ENCODE results near the gene NRP2. TPM values are rescaled to one million over a fixed set of nuclear protein-coding genes. Genes with fewer than 3 reads are reported as not detected.

NRP2 gene
- total RNA-seq, 1 donor from 2014 or later, result 90.3 TPM

GRCh38 chr2:205731583-205731981 lies 49.3 kb downstream of the NRP2 start:
- H3K36me3 Mint-ChIP-seq (ENCODE audit: low read depth), result peaks cover 30% of the 10 kb centered on the region
- no peak overlapping the region for H3K27ac Mint-ChIP-seq (ENCODE audit: unreplicated experiment)
- peaks cover 62% of the 10 kb centered on the region for H3K4me1 Mint-ChIP-seq
- no peak overlapping the region for H3K4me3 Mint-ChIP-seq
- H3K9me3 Mint-ChIP-seq, result no peaks in the 10 kb centered on the region
- H3K27me3 Mint-ChIP-seq (ENCODE audit: low read depth), result peaks cover 6% of the 10 kb centered on the region
- TF ChIP-seq CTCF (conservative IDR thresholded peaks at IDR 0.05), result no peak
- no peak for DNase-seq (ENCODE audit: low read depth, low spot score)

DNA sequence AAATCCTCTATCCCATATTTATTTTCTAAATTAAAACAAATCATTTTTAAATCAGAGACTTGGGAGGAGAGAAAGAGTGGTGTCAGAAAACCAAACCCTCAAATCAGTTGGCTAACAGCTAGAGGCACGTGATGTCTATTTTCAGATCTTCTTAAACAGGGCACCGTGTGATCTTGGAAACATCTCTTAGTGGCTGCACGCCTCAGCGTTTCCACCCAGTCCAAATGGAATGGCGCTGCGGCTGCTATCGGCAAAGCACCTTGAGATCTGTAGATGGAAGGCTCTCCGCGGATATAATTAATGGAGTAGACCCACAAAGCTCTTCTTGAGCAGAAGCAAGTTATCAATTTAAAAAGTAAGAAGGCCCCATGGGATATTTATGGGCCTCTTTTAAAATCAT lies 50.0 kb downstream of the NRP2 start:
- peaks cover 56% of the 10 kb centered on the region for H3K4me1 Mint-ChIP-seq
- DNase-seq (ENCODE audit: low read depth, low spot score), result no peak
- peaks cover 6% of the 10 kb centered on the region for H3K27me3 Mint-ChIP-seq (ENCODE audit: low read depth)
- TF ChIP-seq CTCF (conservative IDR thresholded peaks at IDR 0.05), result no peak
- H3K36me3 Mint-ChIP-seq (ENCODE audit: low read depth), result peaks cover 27% of the 10 kb centered on the region
- no peak overlapping the region for H3K4me3 Mint-ChIP-seq
- H3K9me3 Mint-ChIP-seq, result no peaks in the 10 kb centered on the region
- H3K27ac Mint-ChIP-seq (ENCODE audit: unreplicated experiment), result no peak overlapping the region

DNA sequence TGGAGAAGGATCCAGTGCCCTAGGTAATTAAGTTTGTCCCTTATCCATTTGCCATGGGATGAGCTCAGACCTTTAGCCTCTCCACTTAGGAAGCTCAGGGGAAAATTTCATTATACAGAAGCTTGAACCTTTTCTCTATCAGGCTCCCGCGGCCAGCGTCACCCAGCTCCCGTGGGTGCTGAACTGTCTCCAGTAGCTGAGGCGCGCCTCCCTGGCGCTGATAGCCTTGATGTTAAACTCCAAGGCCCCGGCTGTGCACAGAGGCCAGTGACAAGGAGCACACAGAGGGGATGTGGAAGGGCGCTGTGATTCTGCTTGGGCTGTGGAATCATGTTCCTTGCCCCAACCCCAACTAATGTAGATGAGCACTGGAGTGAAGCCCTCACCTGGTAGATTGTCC lies 50.8 kb downstream of the NRP2 start:
- peak overlapping the region; percentile 95 for H3K27ac Mint-ChIP-seq (ENCODE audit: unreplicated experiment)
- no peak for TF ChIP-seq CTCF (conservative IDR thresholded peaks at IDR 0.05)
- H3K27me3 Mint-ChIP-seq (ENCODE audit: low read depth), result peaks cover 6% of the 10 kb centered on the region
- no peak for DNase-seq (ENCODE audit: low read depth, low spot score)
- no peak overlapping the region for H3K4me3 Mint-ChIP-seq
- peaks cover 28% of the 10 kb centered on the region for H3K36me3 Mint-ChIP-seq (ENCODE audit: low read depth)
- no peaks in the 10 kb centered on the region for H3K9me3 Mint-ChIP-seq
- H3K4me1 Mint-ChIP-seq, result peaks cover 56% of the 10 kb centered on the region

DNA sequence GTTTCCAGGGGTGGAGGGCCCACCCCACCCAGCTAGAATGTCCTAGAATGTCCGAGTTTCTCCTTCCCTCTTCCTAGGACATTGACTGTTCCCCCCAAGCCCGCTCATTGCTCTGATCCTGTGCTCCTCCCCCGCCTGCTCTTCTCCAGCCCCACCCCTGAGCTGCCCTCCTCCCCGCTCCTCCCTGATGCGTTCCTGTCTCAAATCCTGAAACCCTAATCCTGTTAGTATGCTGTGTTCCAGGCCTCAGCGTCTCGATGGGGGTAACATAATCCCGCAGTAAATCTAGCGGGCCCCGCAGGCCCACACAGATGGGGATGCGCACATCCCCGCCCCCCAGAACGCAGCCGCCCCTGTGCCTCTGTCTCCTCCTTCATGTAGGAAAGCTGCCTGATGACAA lies 51.3 kb downstream of the NRP2 start:
- Mint-ChIP-seq H3K27ac (ENCODE audit: unreplicated experiment) (peak overlapping the region; percentile 95), H3K4me3 (peak overlapping the region; percentile 13), H3K9me3 (no peaks in the 10 kb centered on the region), H3K36me3 (ENCODE audit: low read depth) (peaks cover 30% of the 10 kb centered on the region), H3K27me3 (ENCODE audit: low read depth) (peaks cover 3% of the 10 kb centered on the region), H3K4me1 (peaks cover 56% of the 10 kb centered on the region)
- no peak for DNase-seq (ENCODE audit: low read depth, low spot score)
- no peak for TF ChIP-seq CTCF (conservative IDR thresholded peaks at IDR 0.05)

- peak; percentile 22 for DNase-seq (ENCODE audit: low read depth, low spot score)
- Mint-ChIP-seq H3K9me3 (no peaks in the 10 kb centered on the region), H3K36me3 (ENCODE audit: low read depth) (peaks cover 27% of the 10 kb centered on the region), H3K27me3 (ENCODE audit: low read depth) (no peaks in the 10 kb centered on the region), H3K4me1 (peaks cover 57% of the 10 kb centered on the region), H3K4me3 (no peak overlapping the region), H3K27ac (ENCODE audit: unreplicated experiment) (peak overlapping the region; percentile 97)
- no peak for TF ChIP-seq CTCF (conservative IDR thresholded peaks at IDR 0.05)
Measured at GRCh38 chr2:205734436-205735037, 52.2 kb downstream of the NRP2 start.

Measured in neural crest cell (in vitro differentiated cells).